H9 (cell line): ENCODE results near the gene ARHGAP35. TPM values are rescaled to one million over a fixed set of nuclear protein-coding genes. Genes with fewer than 3 reads are reported as not detected.

Experiments
- DNase-seq: peaks from one replicate; pipeline ENCODE4 v3.0.0-alpha.2; 2017
- H2AFZ ChIP-seq: one replicate; pipeline ENCODE4 v1.6.1; 2013; ENCODE audit warnings: mild to moderate bottlenecking, low read length, control low read depth, moderate library complexity
- H2AK5ac ChIP-seq: 2 replicates; pipeline ENCODE4 v1.6.1; 2013; ENCODE audit warnings: low read length, control low read depth, mixed read lengths; ENCODE audit not compliant: insufficient read length
- H2BK120ac ChIP-seq: one replicate; pipeline ENCODE4 v1.6.1; 2013; ENCODE audit warnings: low read depth, mild to moderate bottlenecking, low read length, control low read depth, inconsistent platforms; ENCODE audit not compliant: poor library complexity, severe bottlenecking
- H2BK12ac ChIP-seq: 2 replicates; pipeline ENCODE4 v1.6.1; 2013; ENCODE audit warnings: low read length, control low read depth, mixed read lengths, low read depth; ENCODE audit not compliant: insufficient read length
- H2BK15ac ChIP-seq: 2 replicates; pipeline ENCODE4 v1.6.1; 2013; ENCODE audit warnings: low read depth, low read length, control low read depth
- H2BK20ac ChIP-seq: one replicate; pipeline ENCODE4 v1.6.1; 2013; ENCODE audit warnings: low read depth, mild to moderate bottlenecking, low read length, control low read depth, inconsistent platforms; ENCODE audit not compliant: poor library complexity, severe bottlenecking
- H2BK5ac ChIP-seq: 2 replicates; pipeline ENCODE4 v1.6.1; 2013; ENCODE audit warnings: low read length, control low read depth, mixed read lengths; ENCODE audit not compliant: insufficient read length
- H3K14ac ChIP-seq: 2 replicates; pipeline ENCODE4 v1.6.1; 2013; ENCODE audit warnings: low read length, control low read depth; ENCODE audit not compliant: insufficient read depth
- H3K18ac ChIP-seq: 2 replicates; pipeline ENCODE4 v1.6.1; 2013; ENCODE audit warnings: low read depth, mild to moderate bottlenecking, mixed read lengths, low read length, control low read depth; ENCODE audit not compliant: insufficient read length
- H3K23ac ChIP-seq: 2 replicates; pipeline ENCODE4 v1.6.1; 2013; ENCODE audit warnings: low read length, control low read depth, mixed read lengths, low read depth; ENCODE audit not compliant: insufficient read length
- H3K23me2 ChIP-seq: 2 replicates; pipeline ENCODE4 v1.6.1; 2013; ENCODE audit warnings: low read depth, mild to moderate bottlenecking, mixed read lengths, low read length, control low read depth; ENCODE audit not compliant: insufficient read length, poor library complexity, severe bottlenecking
- H3K27ac ChIP-seq: 2 replicates; pipeline ENCODE4 v1.5.1; 2013; ENCODE audit warnings: low read length, control low read depth, mixed read lengths, low read depth; ENCODE audit not compliant: insufficient read length
- H3K27me3 ChIP-seq: 2 replicates; pipeline ENCODE4 v1.6.1; 2013; ENCODE audit warnings: low read length, control low read depth, inconsistent platforms; ENCODE audit not compliant: insufficient read depth
- H3K4ac ChIP-seq: 2 replicates; pipeline ENCODE4 v1.6.1; 2013; ENCODE audit warnings: low read depth, mild to moderate bottlenecking, control low read depth, inconsistent platforms, low read length, moderate library complexity
- H3K4me1 ChIP-seq: 2 replicates; pipeline ENCODE4 v1.6.1; 2013; ENCODE audit warnings: low read length, control low read depth, inconsistent platforms; ENCODE audit not compliant: insufficient read depth
- H3K4me2 ChIP-seq: 2 replicates; pipeline ENCODE4 v1.6.1; 2013; ENCODE audit warnings: low read length, control low read depth, mixed read lengths; ENCODE audit not compliant: insufficient read length, insufficient read depth
- H3K56ac ChIP-seq: 2 replicates; pipeline ENCODE4 v1.6.1; 2013; ENCODE audit warnings: low read depth, mild to moderate bottlenecking, mixed read lengths, low read length, control low read depth; ENCODE audit not compliant: insufficient read length
- H3K79me1 ChIP-seq: 2 replicates; pipeline ENCODE4 v1.6.1; 2013; ENCODE audit warnings: low read depth, mild to moderate bottlenecking, moderate library complexity, low read length, control low read depth, inconsistent platforms; ENCODE audit not compliant: insufficient read depth, poor library complexity, severe bottlenecking
- H3K79me2 ChIP-seq: 2 replicates; pipeline ENCODE4 v1.6.1; 2013; ENCODE audit warnings: low read length, control low read depth, inconsistent platforms; ENCODE audit not compliant: insufficient read depth
- H3K9ac ChIP-seq: 2 replicates; pipeline ENCODE4 v1.6.1; 2013; ENCODE audit warnings: low read length, control low read depth, mixed read lengths; ENCODE audit not compliant: insufficient read length; ENCODE audit errors: extremely low read depth
- H3K9me3 ChIP-seq: one replicate; pipeline ENCODE4 v1.6.1; 2013; ENCODE audit warnings: low read depth, low read length, inconsistent platforms; ENCODE audit not compliant: control insufficient read depth
- H3T11ph ChIP-seq: one replicate; pipeline ENCODE4 v1.6.1; 2013; ENCODE audit warnings: mild to moderate bottlenecking, low read length, control low read depth, inconsistent platforms
- H4K20me1 ChIP-seq: one replicate; pipeline ENCODE4 v1.6.1; 2013; ENCODE audit not compliant: control insufficient read depth, insufficient read length, insufficient read depth
- H4K5ac ChIP-seq: 2 replicates; pipeline ENCODE4 v1.6.1; 2013; ENCODE audit warnings: low read depth, mild to moderate bottlenecking, mixed read lengths, low read length, control low read depth; ENCODE audit not compliant: insufficient read length
- H4K8ac ChIP-seq: replicated peaks from 2 replicates; pipeline ENCODE4 v1.6.1; 2013; ENCODE audit warnings: low read length, control low read depth, mixed read lengths, low read depth; ENCODE audit not compliant: insufficient read length
- H4K91ac ChIP-seq: 2 replicates; pipeline ENCODE4 v1.6.1; 2013; ENCODE audit warnings: low read depth, mild to moderate bottlenecking, moderate library complexity, mixed read lengths, low read length, control low read depth; ENCODE audit not compliant: insufficient read length
- H3K27ac Mint-ChIP-seq, 3 experiments: 2 replicates in 2 of 3; 3 replicates in 1 of 3; pipeline ENCODE4 v1.8.0; 2020 to 2021; ENCODE audit warnings: mixed read lengths in 3 of 3, mild to moderate bottlenecking in 1 of 3, moderate library complexity in 1 of 3
- H3K27me3 Mint-ChIP-seq: 2 replicates; pipeline ENCODE4 v1.8.0; 2021; ENCODE audit warnings: low read depth, mild to moderate bottlenecking, moderate library complexity, mixed read lengths
- H3K36me3 Mint-ChIP-seq, 3 experiments: 2 replicates in 2 of 3; 3 replicates in 1 of 3; pipeline ENCODE4 v1.8.0; 2020 to 2021; ENCODE audit warnings: low read depth in 3 of 3, mixed read lengths in 3 of 3; ENCODE audit not compliant: insufficient read depth in 1 of 3
- H3K4me1 Mint-ChIP-seq, 2 experiments: 2 replicates each; pipeline ENCODE4 v1.8.0; 2020; ENCODE audit warnings: mixed read lengths in 2 of 2
- H3K4me3 Mint-ChIP-seq, 2 experiments: 2 replicates in 1 of 2; 3 replicates in 1 of 2; pipeline ENCODE4 v1.8.0; 2020 to 2021; ENCODE audit warnings: mild to moderate bottlenecking in 2 of 2, mixed read lengths in 2 of 2, moderate library complexity in 1 of 2
- H3K9me3 Mint-ChIP-seq, 2 experiments: 2 replicates in 1 of 2; 3 replicates in 1 of 2; pipeline ENCODE4 v1.8.0; 2020; ENCODE audit warnings: mild to moderate bottlenecking in 2 of 2, mixed read lengths in 2 of 2, moderate library complexity in 1 of 2
- CTCF ChIP-seq: fragments of 200-600 bp; sonication (generic); conservative IDR thresholded peaks from 3 replicates; pipeline ENCODE4 v1.8.0; 2021; ENCODE audit warnings: antibody characterized with exemption, mild to moderate bottlenecking
- WGBS: extraction: QIAGEN DNeasy Blood & Tissue Kit; methylation state at CpG from one replicate; pipeline ENCODE4 v1.1.7; 2013; ENCODE audit warnings: missing lambda C conversion rate, low lambda C conversion rate, mixed read lengths; ENCODE audit not compliant: insufficient read length; ENCODE audit errors: extremely low coverage; 5-methylcytosine and 5-hydroxymethylcytosine counted together
- total RNA-seq: library from RNA; stranded (reverse); gene quantifications from 2 replicates; pipeline ENCODE4 v1.2.1, GENCODE V29; 2021

ARHGAP35 gene
- total RNA-seq, 1 experiment from 2014 or later: 49.8 TPM

- H3T11ph ChIP-seq: no peak overlapping the region
- TF ChIP-seq CTCF: no peak
- H3K18ac ChIP-seq: no peak overlapping the region
- no peaks in the 10 kb centered on the region for H3K23me2 ChIP-seq
- H3K4me1 Mint-ChIP-seq: peaks cover 13 to 22% of the 10 kb centered on the region in 2 experiments
- H4K91ac ChIP-seq: no peak overlapping the region
- no peak overlapping the region for H3K4me2 ChIP-seq
- H3K27me3 Mint-ChIP-seq: no peaks in the 10 kb centered on the region
- no peaks in the 10 kb centered on the region for H4K20me1 ChIP-seq
- no peak overlapping the region for H3K27ac ChIP-seq
- H3K36me3 Mint-ChIP-seq: peaks cover 0 to 5% (median 0%) of the 10 kb centered on the region in 3 experiments; a peak in 2 of 7 replicates
- H2BK120ac ChIP-seq: no peak overlapping the region
- peak overlapping the region in 1 of 3 experiments; percentile 38; a peak in 2 of 7 replicates for H3K27ac Mint-ChIP-seq
- WGBS: no CpG with 5 or more reads among the region's 10 CpGs
- H3K9me3 Mint-ChIP-seq: no peaks in the 10 kb centered on the region
- no peaks in the 10 kb centered on the region for H3K9me3 ChIP-seq
- H3K23ac ChIP-seq: no peak overlapping the region
- H3K4me3 Mint-ChIP-seq: no peak overlapping the region
- no peak overlapping the region for H2AFZ ChIP-seq
- peaks cover 7% of the 10 kb centered on the region for H3K79me1 ChIP-seq
- H2BK20ac ChIP-seq: no peak overlapping the region
- H4K8ac ChIP-seq: no peak overlapping the region
- peaks cover 7% of the 10 kb centered on the region; the same call in 1 of the 2 replicates for H3K4me1 ChIP-seq
- no peak overlapping the region for H2BK5ac ChIP-seq
- DNase-seq: no peak
- no peak overlapping the region for H3K56ac ChIP-seq
- H3K9ac ChIP-seq: no peak overlapping the region
- H3K27me3 ChIP-seq: no peaks in the 10 kb centered on the region
- no peak overlapping the region for H3K14ac ChIP-seq
- no peak overlapping the region for H4K5ac ChIP-seq
- no peak overlapping the region for H3K4ac ChIP-seq
- no peak overlapping the region for H2BK12ac ChIP-seq
- H3K79me2 ChIP-seq: peaks cover 13% of the 10 kb centered on the region; the same call in 1 of the 2 replicates
- H2AK5ac ChIP-seq: no peak overlapping the region
- H2BK15ac ChIP-seq: no peak overlapping the region
Observed at GRCh38 chr19:46896076-46896794, 35.4 kb downstream of the ARHGAP35 start.
